Measurements from ENCODE around the gene ALKBH4.
"Not testable (repeated sequence)": the region's sequence is repeated elsewhere in the genome, so short reads cannot be mapped to it uniquely, and the experiment has no call there.

DNA sequence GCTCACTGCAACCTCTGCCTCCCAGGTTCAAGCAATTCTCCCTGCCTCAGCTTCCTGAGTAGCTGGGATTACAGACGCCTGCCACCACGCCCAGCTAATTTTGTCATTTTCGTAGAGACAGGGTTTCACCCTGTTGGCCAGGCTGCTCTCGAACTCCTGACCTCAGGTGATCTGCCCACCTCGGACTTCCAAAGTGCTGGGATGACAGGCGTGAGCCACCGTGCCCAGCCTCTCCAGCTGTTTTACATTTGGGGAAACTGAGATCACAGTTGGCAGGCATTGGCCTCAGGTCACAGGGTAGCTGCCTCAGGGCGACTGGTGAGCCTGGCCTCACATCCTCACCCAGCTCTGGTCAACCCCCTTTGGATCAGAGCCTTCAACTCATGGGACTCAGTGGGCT is 45.9 kb upstream of the ALKBH4 start:
- not testable (repeated sequence) for TF ChIP-seq POLR2A (IDR thresholded peaks at IDR 0.05; ENCODE audit: extremely low read depth, insufficient read length); MYC (IDR thresholded peaks at IDR 0.05; ENCODE audit: low read depth, low read length)
- TF ChIP-seq, protein P1, sequence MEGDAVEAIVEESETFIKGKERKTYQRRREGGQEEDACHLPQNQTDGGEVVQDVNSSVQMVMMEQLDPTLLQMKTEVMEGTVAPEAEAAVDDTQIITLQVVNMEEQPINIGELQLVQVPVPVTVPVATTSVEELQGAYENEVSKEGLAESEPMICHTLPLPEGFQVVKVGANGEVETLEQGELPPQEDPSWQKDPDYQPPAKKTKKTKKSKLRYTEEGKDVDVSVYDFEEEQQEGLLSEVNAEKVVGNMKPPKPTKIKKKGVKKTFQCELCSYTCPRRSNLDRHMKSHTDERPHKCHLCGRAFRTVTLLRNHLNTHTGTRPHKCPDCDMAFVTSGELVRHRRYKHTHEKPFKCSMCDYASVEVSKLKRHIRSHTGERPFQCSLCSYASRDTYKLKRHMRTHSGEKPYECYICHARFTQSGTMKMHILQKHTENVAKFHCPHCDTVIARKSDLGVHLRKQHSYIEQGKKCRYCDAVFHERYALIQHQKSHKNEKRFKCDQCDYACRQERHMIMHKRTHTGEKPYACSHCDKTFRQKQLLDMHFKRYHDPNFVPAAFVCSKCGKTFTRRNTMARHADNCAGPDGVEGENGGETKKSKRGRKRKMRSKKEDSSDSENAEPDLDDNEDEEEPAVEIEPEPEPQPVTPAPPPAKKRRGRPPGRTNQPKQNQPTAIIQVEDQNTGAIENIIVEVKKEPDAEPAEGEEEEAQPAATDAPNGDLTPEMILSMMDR (IDR thresholded peaks at IDR 0.05; ENCODE audit: low read depth, low read length), result not testable (repeated sequence)
- TF ChIP-seq, protein P2, sequence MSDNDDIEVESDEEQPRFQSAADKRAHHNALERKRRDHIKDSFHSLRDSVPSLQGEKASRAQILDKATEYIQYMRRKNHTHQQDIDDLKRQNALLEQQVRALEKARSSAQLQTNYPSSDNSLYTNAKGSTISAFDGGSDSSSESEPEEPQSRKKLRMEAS (IDR thresholded peaks at IDR 0.05; ENCODE audit: low read depth, low read length), result not testable (repeated sequence)
